ENCODE data around the gene RNF150.

DNA sequence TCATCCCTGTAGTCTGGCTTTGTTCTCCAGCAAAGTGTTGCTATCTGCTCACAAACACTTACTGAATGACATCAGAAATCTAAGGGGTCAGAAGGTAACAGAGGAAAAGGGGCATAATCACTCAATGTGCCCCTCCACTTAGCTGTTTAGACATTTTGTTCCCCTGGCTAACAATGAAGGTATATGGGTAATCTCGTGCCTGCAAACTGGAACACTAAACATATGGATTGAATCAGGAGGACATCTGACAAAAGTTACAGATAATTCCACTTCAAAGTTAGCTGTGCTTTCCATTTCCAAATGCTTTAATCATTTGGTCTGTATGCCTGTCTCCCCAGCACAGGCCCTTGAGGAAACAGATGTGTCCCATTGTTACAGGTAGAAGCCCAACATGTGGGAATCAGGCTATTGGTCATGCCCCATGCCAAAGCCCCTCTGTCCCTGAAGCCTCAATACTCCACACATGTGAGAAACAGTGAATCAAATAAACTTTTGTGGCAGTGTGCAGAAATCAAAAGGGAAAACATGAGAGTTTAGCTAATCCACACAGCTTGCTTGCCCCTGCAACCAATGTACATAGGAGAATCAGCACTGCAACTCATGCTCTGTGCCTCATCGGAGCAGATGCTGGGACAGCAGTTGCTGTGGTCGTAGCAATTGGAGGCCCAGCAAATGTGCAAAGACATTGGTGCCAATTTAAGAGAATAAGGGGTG lies 111.7 kb downstream of the RNF150 start:
- TF ChIP-seq POLR2A (IDR thresholded peaks at IDR 0.05), result no peak
- TF ChIP-seq, protein P1, sequence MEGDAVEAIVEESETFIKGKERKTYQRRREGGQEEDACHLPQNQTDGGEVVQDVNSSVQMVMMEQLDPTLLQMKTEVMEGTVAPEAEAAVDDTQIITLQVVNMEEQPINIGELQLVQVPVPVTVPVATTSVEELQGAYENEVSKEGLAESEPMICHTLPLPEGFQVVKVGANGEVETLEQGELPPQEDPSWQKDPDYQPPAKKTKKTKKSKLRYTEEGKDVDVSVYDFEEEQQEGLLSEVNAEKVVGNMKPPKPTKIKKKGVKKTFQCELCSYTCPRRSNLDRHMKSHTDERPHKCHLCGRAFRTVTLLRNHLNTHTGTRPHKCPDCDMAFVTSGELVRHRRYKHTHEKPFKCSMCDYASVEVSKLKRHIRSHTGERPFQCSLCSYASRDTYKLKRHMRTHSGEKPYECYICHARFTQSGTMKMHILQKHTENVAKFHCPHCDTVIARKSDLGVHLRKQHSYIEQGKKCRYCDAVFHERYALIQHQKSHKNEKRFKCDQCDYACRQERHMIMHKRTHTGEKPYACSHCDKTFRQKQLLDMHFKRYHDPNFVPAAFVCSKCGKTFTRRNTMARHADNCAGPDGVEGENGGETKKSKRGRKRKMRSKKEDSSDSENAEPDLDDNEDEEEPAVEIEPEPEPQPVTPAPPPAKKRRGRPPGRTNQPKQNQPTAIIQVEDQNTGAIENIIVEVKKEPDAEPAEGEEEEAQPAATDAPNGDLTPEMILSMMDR (IDR thresholded peaks at IDR 0.05), result no peak

All from body of pancreas (tissue), 4 donors.